ENCODE results near the gene SYTL3.
"Not testable (repeated sequence)": the region's sequence is repeated elsewhere in the genome, so short reads cannot be mapped to it uniquely, and the experiment has no call there.

SYTL3 gene

DNA sequence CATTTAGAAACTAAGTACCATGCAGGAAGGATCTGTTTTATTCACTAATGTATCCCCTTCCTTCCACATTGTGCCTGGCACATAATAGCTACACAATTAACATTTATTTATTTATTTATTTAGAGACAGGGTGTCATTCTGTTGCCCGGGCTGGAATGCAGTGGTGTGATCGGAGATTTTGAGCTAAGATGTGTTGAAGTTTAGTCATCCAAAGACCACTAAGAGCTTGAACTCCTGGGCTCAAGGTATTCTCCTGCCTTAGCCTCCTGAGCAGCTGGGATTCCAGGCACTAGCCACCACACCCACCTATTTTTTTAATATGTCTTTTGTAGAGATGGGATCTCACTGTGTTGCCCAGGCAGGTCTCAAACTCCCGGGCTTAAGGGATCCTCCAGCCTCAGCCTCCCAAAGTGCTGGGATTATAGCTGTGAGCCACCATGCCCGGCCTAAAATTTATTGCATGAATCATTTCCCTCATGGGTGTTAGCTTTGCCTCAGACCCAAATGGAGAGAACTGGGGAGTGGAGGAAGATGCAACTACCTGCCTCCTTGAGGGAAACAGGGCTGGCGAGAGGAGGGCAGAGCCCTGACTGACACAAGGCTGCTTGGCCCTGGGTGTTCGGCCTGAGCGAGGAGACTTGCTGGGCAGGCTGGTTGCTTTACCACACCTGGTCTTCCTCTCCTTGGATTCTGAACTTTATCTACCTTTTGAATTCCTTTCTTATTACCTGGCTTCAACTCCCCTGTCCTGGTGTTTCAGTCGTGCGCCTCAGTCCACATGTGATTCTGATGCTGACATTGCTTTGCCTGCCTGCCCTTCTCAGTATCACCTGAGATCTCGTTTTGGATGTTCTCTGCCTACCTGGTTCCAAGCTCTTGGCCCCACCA, 3.6 kb upstream of the SYTL3 start:
- Histone ChIP-seq H3K36me3 (ENCODE audit: insufficient read depth, low read length) (no peaks in the 10 kb centered on the region), H3K4me3 (ENCODE audit: low read length) (no peak overlapping the region), H3K9me3 (replicated peaks; ENCODE audit: low read length) (no peaks in the 10 kb centered on the region), H3K27me3 (ENCODE audit: control insufficient read depth, insufficient read depth, low read length) (no peaks in the 10 kb centered on the region), H3K9ac (ENCODE audit: low read depth, low read length) (no peak overlapping the region), H3K4me2 (ENCODE audit: low read length) (no peak overlapping the region), H3K4me1 (ENCODE audit: control insufficient read depth, insufficient read depth, low read length) (peaks cover 38% of the 10 kb centered on the region)

- Histone ChIP-seq H3K9ac (ENCODE audit: low read depth, low read length) (no peak overlapping the region), H3K27me3 (ENCODE audit: control insufficient read depth, insufficient read depth, low read length) (no peaks in the 10 kb centered on the region), H3K4me2 (ENCODE audit: low read length) (no peak overlapping the region), H3K4me1 (ENCODE audit: control insufficient read depth, insufficient read depth, low read length) (peaks cover 27% of the 10 kb centered on the region), H3K4me3 (ENCODE audit: low read length) (no peak overlapping the region), H3K36me3 (ENCODE audit: insufficient read depth, low read length) (no peaks in the 10 kb centered on the region), H3K9me3 (replicated peaks; ENCODE audit: low read length) (no peaks in the 10 kb centered on the region)
These were observed 2.4 kb upstream of the SYTL3 start for GRCh38 chr6:158647501-158647900.

- Histone ChIP-seq H3K9me3 (replicated peaks; ENCODE audit: low read length) (no peaks in the 10 kb centered on the region), H3K36me3 (ENCODE audit: insufficient read depth, low read length) (no peaks in the 10 kb centered on the region), H3K4me1 (ENCODE audit: control insufficient read depth, insufficient read depth, low read length) (peaks cover 20% of the 10 kb centered on the region), H3K27me3 (ENCODE audit: control insufficient read depth, insufficient read depth, low read length) (no peaks in the 10 kb centered on the region), H3K4me2 (ENCODE audit: low read length) (peak overlapping the region; percentile 71), H3K9ac (ENCODE audit: low read depth, low read length) (peak overlapping the region; percentile 66), H3K4me3 (ENCODE audit: low read length) (peak overlapping the region; percentile 19)
These were observed 1.1 kb upstream of the SYTL3 start for GRCh38 chr6:158648682-158649131.

GRCh38 chr6:158651981-158652737, 2.3 kb downstream of the SYTL3 start:
- not testable (repeated sequence) for H3K9ac ChIP-seq (ENCODE audit: low read depth, low read length); H3K36me3 ChIP-seq (ENCODE audit: insufficient read depth, low read length); H3K9me3 ChIP-seq (replicated peaks; ENCODE audit: low read length); H3K4me2 ChIP-seq (ENCODE audit: low read length); H3K4me3 ChIP-seq (ENCODE audit: low read length); H3K27me3 ChIP-seq (ENCODE audit: control insufficient read depth, insufficient read depth, low read length)
- peaks cover 44% of the 10 kb centered on the region for H3K4me1 ChIP-seq (ENCODE audit: control insufficient read depth, insufficient read depth, low read length)

DNA sequence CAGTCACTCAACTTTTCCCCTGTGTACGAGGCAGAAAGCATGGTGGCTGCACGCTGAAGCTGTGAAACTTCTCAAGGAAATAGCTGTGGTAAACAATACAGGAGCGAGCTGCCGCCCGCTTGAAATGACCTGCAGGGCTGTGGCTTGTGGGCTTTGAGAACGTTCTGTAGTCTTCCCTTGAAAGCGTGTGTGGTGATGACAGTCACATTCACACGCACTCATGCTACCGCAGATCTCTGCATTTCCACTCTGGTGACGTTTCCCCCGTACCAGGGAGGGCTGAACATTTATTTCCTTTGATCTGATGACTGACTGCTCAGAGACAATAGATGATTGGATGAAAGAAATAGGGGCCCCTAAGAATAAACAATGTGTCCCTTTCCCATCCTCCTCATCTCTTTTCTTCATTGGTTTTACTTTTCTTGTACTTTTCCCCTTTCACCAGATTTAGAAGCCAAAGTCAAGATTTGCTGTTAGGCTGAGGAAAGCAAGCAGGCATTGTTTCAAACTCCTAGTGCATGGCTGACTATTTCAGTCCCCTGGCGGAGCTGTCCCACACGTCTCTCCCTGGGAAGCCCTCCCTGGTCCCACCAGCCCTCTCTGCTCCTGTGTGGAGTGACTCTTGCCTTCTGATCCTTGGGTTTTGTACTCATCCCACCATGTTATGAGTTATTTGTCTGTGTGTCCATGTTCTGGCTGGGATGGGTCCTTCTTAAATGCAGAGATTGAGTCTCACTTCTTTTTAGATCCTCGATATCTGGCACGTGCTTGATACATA, 3.9 kb downstream of the SYTL3 start:
- Histone ChIP-seq H3K4me2 (ENCODE audit: low read length) (no peak overlapping the region), H3K4me3 (ENCODE audit: low read length) (no peak overlapping the region), H3K36me3 (ENCODE audit: insufficient read depth, low read length) (no peaks in the 10 kb centered on the region), H3K4me1 (ENCODE audit: control insufficient read depth, insufficient read depth, low read length) (peaks cover 49% of the 10 kb centered on the region), H3K9me3 (replicated peaks; ENCODE audit: low read length) (no peaks in the 10 kb centered on the region), H3K27me3 (ENCODE audit: control insufficient read depth, insufficient read depth, low read length) (no peaks in the 10 kb centered on the region), H3K9ac (ENCODE audit: low read depth, low read length) (peak overlapping the region; percentile 75)

DNA sequence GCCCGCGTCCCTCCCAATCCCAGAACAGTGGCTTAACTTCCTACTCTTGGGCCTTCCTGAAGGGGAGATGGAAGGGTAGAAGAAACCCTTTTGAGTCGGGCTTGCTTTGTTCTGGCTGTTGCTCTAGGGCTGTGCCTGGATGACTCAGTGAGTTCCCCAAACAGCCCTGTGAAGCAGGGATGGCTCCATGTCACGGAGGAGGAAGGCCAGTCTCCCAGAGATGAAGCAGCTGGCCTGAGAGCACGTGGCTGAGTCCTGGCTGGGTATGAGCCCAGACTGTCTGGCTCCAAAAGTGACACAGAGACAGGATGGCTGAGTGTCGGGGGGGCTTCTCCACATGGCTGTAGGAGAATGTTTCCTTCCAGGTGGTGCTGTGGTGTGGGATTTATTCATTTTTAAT, 4.6 kb downstream of the SYTL3 start:
- peaks cover 41% of the 10 kb centered on the region for H3K4me1 ChIP-seq (ENCODE audit: control insufficient read depth, insufficient read depth, low read length)
- no peaks in the 10 kb centered on the region for H3K9me3 ChIP-seq (replicated peaks; ENCODE audit: low read length)
- no peaks in the 10 kb centered on the region for H3K36me3 ChIP-seq (ENCODE audit: insufficient read depth, low read length)
- H3K4me3 ChIP-seq (ENCODE audit: low read length) = peak overlapping the region; percentile 27
- no peaks in the 10 kb centered on the region for H3K27me3 ChIP-seq (ENCODE audit: control insufficient read depth, insufficient read depth, low read length)
- peak overlapping the region; percentile 53 for H3K4me2 ChIP-seq (ENCODE audit: low read length)
- peak overlapping the region; percentile 75 for H3K9ac ChIP-seq (ENCODE audit: low read depth, low read length)

DNA sequence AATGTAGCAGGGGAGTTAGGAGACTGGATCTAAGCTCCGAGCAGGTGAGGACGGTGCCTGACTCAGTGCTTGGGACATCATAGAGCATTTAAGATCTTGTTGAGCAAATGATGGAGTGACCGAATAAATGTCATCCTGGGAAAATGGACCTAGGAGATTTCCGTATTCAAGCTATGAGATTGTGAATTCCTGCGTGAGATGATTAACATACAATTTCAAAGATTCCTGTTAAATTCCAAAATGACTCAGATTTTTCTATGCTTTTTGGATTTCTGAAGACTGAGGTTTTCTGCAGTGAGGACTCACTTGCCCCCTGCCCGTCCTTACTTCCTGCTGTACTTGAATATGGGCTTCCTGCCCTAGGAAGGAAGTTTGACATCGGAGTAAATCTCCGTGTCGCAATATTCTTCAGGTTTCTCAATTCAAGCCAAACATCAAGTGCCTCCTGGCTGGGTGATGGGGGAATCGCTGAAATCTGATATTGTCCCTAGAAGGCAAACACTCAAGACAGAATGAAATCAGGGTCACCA, 5.2 kb downstream of the SYTL3 start:
- peak overlapping the region; percentile 75 for H3K9ac ChIP-seq (ENCODE audit: low read depth, low read length)
- H3K27me3 ChIP-seq (ENCODE audit: control insufficient read depth, insufficient read depth, low read length) = no peaks in the 10 kb centered on the region
- no peaks in the 10 kb centered on the region for H3K36me3 ChIP-seq (ENCODE audit: insufficient read depth, low read length)
- H3K4me2 ChIP-seq (ENCODE audit: low read length) = peak overlapping the region; percentile 53
- H3K4me1 ChIP-seq (ENCODE audit: control insufficient read depth, insufficient read depth, low read length) = peaks cover 36% of the 10 kb centered on the region
- no peaks in the 10 kb centered on the region for H3K9me3 ChIP-seq (replicated peaks; ENCODE audit: low read length)
- H3K4me3 ChIP-seq (ENCODE audit: low read length) = peak overlapping the region; percentile 27

DNA sequence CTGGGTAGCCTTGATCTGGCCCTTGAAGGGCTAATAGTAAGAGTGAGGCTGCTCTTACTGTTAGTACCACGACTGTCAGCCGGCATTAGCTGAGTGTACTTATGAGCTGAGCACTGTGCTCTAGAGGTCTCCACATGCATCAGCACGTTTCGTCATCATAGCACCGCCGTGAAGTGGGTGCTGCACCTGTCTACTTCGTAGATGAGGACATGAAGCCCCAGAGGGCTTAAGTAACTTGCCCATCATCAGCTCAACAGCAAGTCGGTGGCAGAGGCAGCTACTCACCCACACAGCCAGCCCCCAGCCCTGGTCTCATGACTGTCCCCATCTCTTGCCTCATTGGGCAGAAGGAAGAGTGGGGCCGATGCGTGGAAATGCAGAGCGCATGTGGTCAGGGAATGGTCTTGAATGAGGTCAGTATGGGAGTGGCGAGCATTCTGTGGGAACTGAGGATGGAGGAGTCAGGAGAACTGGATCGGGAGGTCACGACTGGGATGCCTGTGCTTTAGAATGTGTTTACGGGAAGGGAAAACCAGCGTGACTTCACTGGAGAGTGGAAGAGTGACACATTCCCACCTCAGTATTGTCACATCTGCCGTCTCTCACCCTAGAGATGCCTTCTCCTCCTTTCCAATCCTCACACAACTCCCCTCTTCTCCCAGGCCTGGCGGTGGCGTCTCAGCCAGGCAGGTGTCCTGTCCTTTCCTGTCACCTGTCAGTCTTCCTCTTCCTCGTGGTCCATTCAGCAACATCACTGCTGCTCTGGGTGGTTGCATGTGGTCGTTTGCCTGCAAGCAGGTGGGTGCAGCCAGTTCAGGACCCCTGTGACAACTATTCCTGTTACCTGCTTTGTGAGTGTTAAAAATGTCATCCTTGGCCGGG, 6.0 kb downstream of the SYTL3 start:
- Histone ChIP-seq H3K9ac (ENCODE audit: low read depth, low read length) (peak overlapping the region; percentile 75), H3K27me3 (ENCODE audit: control insufficient read depth, insufficient read depth, low read length) (no peaks in the 10 kb centered on the region), H3K4me2 (ENCODE audit: low read length) (peak overlapping the region; percentile 53), H3K4me3 (ENCODE audit: low read length) (peak overlapping the region; percentile 26), H3K36me3 (ENCODE audit: insufficient read depth, low read length) (no peaks in the 10 kb centered on the region), H3K4me1 (ENCODE audit: control insufficient read depth, insufficient read depth, low read length) (peaks cover 36% of the 10 kb centered on the region), H3K9me3 (replicated peaks; ENCODE audit: low read length) (no peaks in the 10 kb centered on the region)

GRCh38 chr6:158656986-158657385, 7.1 kb downstream of the SYTL3 start:
- not testable (repeated sequence) for H3K36me3 ChIP-seq (ENCODE audit: insufficient read depth, low read length); H3K9ac ChIP-seq (ENCODE audit: low read depth, low read length); H3K4me3 ChIP-seq (ENCODE audit: low read length); H3K9me3 ChIP-seq (replicated peaks; ENCODE audit: low read length); H3K4me2 ChIP-seq (ENCODE audit: low read length); H3K27me3 ChIP-seq (ENCODE audit: control insufficient read depth, insufficient read depth, low read length)
- H3K4me1 ChIP-seq (ENCODE audit: control insufficient read depth, insufficient read depth, low read length) = peaks cover 36% of the 10 kb centered on the region

DNA sequence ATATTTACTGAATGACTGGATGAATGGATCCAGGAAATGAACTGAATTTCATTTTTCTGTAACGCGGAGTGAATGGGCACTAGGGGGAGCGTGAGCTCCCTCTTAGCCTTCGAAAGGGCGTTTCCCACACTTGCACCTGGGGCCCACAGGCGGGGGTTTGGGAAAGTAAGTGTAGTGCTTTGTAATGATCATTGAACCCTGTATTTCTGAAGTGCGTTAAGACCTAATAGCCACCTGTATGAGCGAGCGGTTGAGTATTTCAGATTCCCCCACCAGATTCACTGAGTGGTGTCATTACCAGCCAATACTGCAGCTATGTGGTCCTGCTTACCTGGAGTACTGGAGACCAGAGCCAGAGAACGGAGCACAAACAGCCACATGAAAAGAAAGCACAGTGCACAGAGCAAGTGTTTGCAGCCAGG, 10.5 kb downstream of the SYTL3 start:
- H3K9me3 ChIP-seq (replicated peaks; ENCODE audit: low read length) = no peaks in the 10 kb centered on the region
- H3K4me2 ChIP-seq (ENCODE audit: low read length) = no peak overlapping the region
- no peak overlapping the region for H3K9ac ChIP-seq (ENCODE audit: low read depth, low read length)
- H3K36me3 ChIP-seq (ENCODE audit: insufficient read depth, low read length) = no peaks in the 10 kb centered on the region
- no peak overlapping the region for H3K4me3 ChIP-seq (ENCODE audit: low read length)
- peaks cover 38% of the 10 kb centered on the region for H3K4me1 ChIP-seq (ENCODE audit: control insufficient read depth, insufficient read depth, low read length)
- no peaks in the 10 kb centered on the region for H3K27me3 ChIP-seq (ENCODE audit: control insufficient read depth, insufficient read depth, low read length)
